H1 (cell line): ENCODE measurements around the gene MYDGF. TPM values are rescaled to one million over a fixed set of nuclear protein-coding genes. Genes with fewer than 3 reads are reported as not detected.

ENCODE experiments used
- CHD1 ChIP-seq: IDR thresholded peaks from 2 replicates; pipeline ENCODE4 v1.6.1; 2012; ENCODE audit warnings: low read depth, low read length, improper control_type of control experiment
- TAF1 ChIP-seq: IDR thresholded peaks from 2 replicates; pipeline ENCODE4 v1.6.1; 2011; ENCODE audit warnings: mild to moderate bottlenecking, low read depth, low read length
- polyA plus RNA-seq, 7 experiments: library from polyadenylated mRNA; depleted of rRNA in 3 of 7; stranded (reverse) in 5 of 7; unstranded in 2 of 7; fragments of >200 nt in 5 of 7; fragments of 200-250 nt in 2 of 7; gene quantifications; 1 replicate in 5 of 7; 2 replicates in 1 of 7; 4 replicates in 1 of 7; pipeline versions ENCODE4 v1.2.1 to v1.2.3, GENCODE V29; 2011 to 2013; ENCODE audit warnings: missing spikeins in 2 of 7, mixed read lengths in 2 of 7
- total RNA-seq: library from RNA; stranded (reverse); fragmentation: NEBNext Ultra II Directional; extraction: Animal tissue kit (Norgen Biotek cat#: 25700); gene quantifications from 2 replicates; pipeline ENCODE4 v1.2.1, GENCODE V29; 2021

MYDGF gene
- total and polyA plus RNA-seq, 2 of the 8 experiments (the other 6 are each of a cell fraction or from before 2014, with no cell fraction given), result 40.6 to 51.1 TPM

GRCh38 chr19:4709440-4710280, 39.5 kb upstream of the MYDGF start (continued):
- TF ChIP-seq TAF1 (no peak), CHD1 (no peak)
